Thyroid gland (tissue), 4 donors: ENCODE measurements around the gene BEND6.

Experiments used
- POLR2A ChIP-seq, 2 donors: fragments of 450-650 bp; IDR thresholded peaks; one replicate each; pipeline ENCODE4 v1.6.1; 2017; ENCODE audit warnings: antibody characterized with exemption in 2 of 2, mild to moderate bottlenecking in 2 of 2, moderate library complexity in 1 of 2
- TF ChIP-seq, protein P1 (sequence below), 6 experiments: fragments of 200-600 bp in 3 of 6; fragments of 450-650 bp in 3 of 6; sonication (generic) in 3 of 6; IDR thresholded peaks; one replicate each; pipeline ENCODE4 v1.5.1; 2016 to 2019; ENCODE audit warnings: antibody characterized with exemption in 6 of 6, mild to moderate bottlenecking in 2 of 6, inconsistent platforms in 1 of 6, moderate library complexity in 1 of 6

DNA sequence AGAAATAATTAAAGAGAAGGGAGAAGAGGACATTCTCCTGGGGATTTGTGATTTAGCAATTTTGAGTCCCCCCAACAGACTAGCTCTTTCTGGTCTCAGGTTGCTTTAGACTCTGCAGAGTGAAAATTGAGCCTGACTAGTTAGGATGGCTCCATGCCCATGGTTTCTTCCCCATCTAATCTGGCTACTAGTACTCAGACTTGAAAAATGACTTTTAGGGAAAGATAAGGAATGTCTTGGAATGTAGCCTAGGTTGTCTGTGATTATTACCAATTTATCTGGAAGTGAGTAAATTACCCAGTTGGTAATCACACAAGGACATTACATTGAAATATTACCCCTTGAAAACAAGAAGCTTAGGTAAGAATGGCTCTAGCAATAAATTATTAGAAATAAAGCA lies 4.2 kb downstream of the BEND6 start:
- TF ChIP-seq, protein P1, sequence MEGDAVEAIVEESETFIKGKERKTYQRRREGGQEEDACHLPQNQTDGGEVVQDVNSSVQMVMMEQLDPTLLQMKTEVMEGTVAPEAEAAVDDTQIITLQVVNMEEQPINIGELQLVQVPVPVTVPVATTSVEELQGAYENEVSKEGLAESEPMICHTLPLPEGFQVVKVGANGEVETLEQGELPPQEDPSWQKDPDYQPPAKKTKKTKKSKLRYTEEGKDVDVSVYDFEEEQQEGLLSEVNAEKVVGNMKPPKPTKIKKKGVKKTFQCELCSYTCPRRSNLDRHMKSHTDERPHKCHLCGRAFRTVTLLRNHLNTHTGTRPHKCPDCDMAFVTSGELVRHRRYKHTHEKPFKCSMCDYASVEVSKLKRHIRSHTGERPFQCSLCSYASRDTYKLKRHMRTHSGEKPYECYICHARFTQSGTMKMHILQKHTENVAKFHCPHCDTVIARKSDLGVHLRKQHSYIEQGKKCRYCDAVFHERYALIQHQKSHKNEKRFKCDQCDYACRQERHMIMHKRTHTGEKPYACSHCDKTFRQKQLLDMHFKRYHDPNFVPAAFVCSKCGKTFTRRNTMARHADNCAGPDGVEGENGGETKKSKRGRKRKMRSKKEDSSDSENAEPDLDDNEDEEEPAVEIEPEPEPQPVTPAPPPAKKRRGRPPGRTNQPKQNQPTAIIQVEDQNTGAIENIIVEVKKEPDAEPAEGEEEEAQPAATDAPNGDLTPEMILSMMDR (IDR thresholded peaks at IDR 0.05): no peak
- no peak for TF ChIP-seq POLR2A (IDR thresholded peaks at IDR 0.05)
